ENCODE measurements around the gene B3GNT7.

DNA sequence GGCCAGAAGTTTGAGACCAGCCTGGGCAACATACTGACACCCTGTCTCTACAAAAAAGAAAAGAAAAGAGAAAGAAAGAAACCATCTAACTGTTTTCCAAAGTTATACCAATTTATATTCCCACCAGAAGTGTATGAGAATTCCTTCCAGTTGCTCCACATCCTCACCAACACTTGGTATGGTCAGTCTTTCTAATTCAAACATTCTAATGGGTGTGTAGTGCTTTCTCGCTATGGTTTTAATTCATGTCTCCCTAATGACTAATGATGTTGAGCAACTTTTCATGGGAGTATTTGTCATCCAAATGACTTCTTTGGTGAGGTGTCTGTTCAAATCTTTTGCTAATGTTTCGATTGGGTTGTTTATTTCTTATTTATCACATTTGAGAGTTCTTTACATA lies 10.5 kb upstream of the B3GNT7 start:
- TF ChIP-seq, protein P1, sequence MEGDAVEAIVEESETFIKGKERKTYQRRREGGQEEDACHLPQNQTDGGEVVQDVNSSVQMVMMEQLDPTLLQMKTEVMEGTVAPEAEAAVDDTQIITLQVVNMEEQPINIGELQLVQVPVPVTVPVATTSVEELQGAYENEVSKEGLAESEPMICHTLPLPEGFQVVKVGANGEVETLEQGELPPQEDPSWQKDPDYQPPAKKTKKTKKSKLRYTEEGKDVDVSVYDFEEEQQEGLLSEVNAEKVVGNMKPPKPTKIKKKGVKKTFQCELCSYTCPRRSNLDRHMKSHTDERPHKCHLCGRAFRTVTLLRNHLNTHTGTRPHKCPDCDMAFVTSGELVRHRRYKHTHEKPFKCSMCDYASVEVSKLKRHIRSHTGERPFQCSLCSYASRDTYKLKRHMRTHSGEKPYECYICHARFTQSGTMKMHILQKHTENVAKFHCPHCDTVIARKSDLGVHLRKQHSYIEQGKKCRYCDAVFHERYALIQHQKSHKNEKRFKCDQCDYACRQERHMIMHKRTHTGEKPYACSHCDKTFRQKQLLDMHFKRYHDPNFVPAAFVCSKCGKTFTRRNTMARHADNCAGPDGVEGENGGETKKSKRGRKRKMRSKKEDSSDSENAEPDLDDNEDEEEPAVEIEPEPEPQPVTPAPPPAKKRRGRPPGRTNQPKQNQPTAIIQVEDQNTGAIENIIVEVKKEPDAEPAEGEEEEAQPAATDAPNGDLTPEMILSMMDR (IDR thresholded peaks at IDR 0.05 in 8 of 11, conservative IDR thresholded peaks at IDR 0.05 in 3 of 11): no peak
- TF ChIP-seq POLR2AphosphoS5 (IDR thresholded peaks at IDR 0.05) (no peak), POLR2A (IDR thresholded peaks at IDR 0.05) (no peak)

Data from spleen (tissue), 7 donors.